SK-N-SH treated with all-trans-retinoic acid at 6 μM for 48 hours (cell line): Measurements from ENCODE around the gene TMEM219.

ENCODE experiments used
- ATAC-seq: fragments of 200-7000 bp; cut with Tn5 transposase; 3 replicates; pipeline ENCODE4 v1.9.1; 2020; ENCODE audit warnings: mild to moderate bottlenecking, moderate library complexity
- ARNTL ChIP-seq: fragments of 450-650 bp; formaldehyde crosslinking; IDR thresholded peaks from 2 replicates; pipeline ENCODE4 v1.5.0; 2020; ENCODE audit warnings: low read depth, mild to moderate bottlenecking, moderate library complexity, borderline replicate concordance
- BACH2 ChIP-seq: fragments of 250-450 bp; sonication (Bioruptor Pico); IDR thresholded peaks from 2 replicates; pipeline ENCODE4 v1.9.0; 2021; ENCODE audit warnings: mild to moderate bottlenecking, borderline replicate concordance
- CREB5 ChIP-seq: fragments of 250-450 bp; sonication (Bioruptor Pico); IDR thresholded peaks from 2 replicates; pipeline ENCODE4 v1.5.1; 2020; ENCODE audit warnings: low read depth, mild to moderate bottlenecking, moderate library complexity
- CSDC2 ChIP-seq: fragments of 250-450 bp; sonication (Bioruptor Pico); IDR thresholded peaks from 2 replicates; pipeline ENCODE4 v1.5.0; 2020; ENCODE audit warnings: mild to moderate bottlenecking, moderate library complexity
- ESRRG ChIP-seq: fragments of 250-450 bp; sonication (Bioruptor Pico); IDR thresholded peaks from 2 replicates; pipeline ENCODE4 v1.6.1; 2021; ENCODE audit warnings: mild to moderate bottlenecking
- GLIS3 ChIP-seq: fragments of 250-450 bp; sonication (Bioruptor Pico); IDR thresholded peaks from 2 replicates; pipeline ENCODE4 v1.5.0; 2020; ENCODE audit warnings: mild to moderate bottlenecking, moderate library complexity
- ISL1 ChIP-seq: fragments of 250-450 bp; sonication (Bioruptor Pico); IDR thresholded peaks from 2 replicates; pipeline ENCODE4 v2.1.2; 2022; ENCODE audit warnings: mild to moderate bottlenecking, moderate library complexity
- OSR1 ChIP-seq: fragments of 250-450 bp; sonication (Bioruptor Pico); IDR thresholded peaks from 2 replicates; pipeline ENCODE4 v1.8.0; 2022; ENCODE audit warnings: moderate library complexity, mild to moderate bottlenecking, inconsistent platforms
- PATZ1 ChIP-seq: fragments of 250-450 bp; sonication (Bioruptor Pico); IDR thresholded peaks from 2 replicates; pipeline ENCODE4 v1.8.0; 2020; ENCODE audit warnings: mild to moderate bottlenecking, moderate library complexity, borderline replicate concordance
- PPARA ChIP-seq: fragments of 250-450 bp; sonication (Bioruptor Pico); IDR thresholded peaks from 2 replicates; pipeline ENCODE4 v1.5.0; 2020; ENCODE audit warnings: mild to moderate bottlenecking, borderline replicate concordance
- RARB ChIP-seq: fragments of 250-450 bp; sonication (Bioruptor Pico); IDR thresholded peaks from 2 replicates; pipeline ENCODE4 v1.8.0; 2021; ENCODE audit warnings: mild to moderate bottlenecking, moderate library complexity
- SNAI2 ChIP-seq: fragments of 250-450 bp; sonication (Bioruptor Pico); IDR thresholded peaks from 2 replicates; pipeline ENCODE4 v1.5.0; 2020; ENCODE audit warnings: mild to moderate bottlenecking, moderate library complexity
- TCF4 ChIP-seq: fragments of 250-450 bp; sonication (Bioruptor Pico); IDR thresholded peaks from 2 replicates; pipeline ENCODE4 v1.8.0; 2021; ENCODE audit warnings: mild to moderate bottlenecking, moderate library complexity, borderline replicate concordance
- TOX ChIP-seq: fragments of 250-450 bp; sonication (Bioruptor Pico); IDR thresholded peaks from 2 replicates; pipeline ENCODE4 v1.8.0; 2021; ENCODE audit warnings: mild to moderate bottlenecking, moderate library complexity, borderline replicate concordance
- ZC3H10 ChIP-seq: fragments of 250-450 bp; sonication (Bioruptor Pico); IDR thresholded peaks from 2 replicates; pipeline ENCODE4 v1.5.1; 2021; ENCODE audit warnings: mild to moderate bottlenecking, moderate library complexity
- ZFP3 ChIP-seq: fragments of 250-450 bp; sonication (Bioruptor Pico); IDR thresholded peaks from 2 replicates; pipeline ENCODE4 v1.5.0; 2020; ENCODE audit warnings: mild to moderate bottlenecking, moderate library complexity
- ZFP30 ChIP-seq: fragments of 450-650 bp; formaldehyde crosslinking; IDR thresholded peaks from 2 replicates; pipeline ENCODE4 v1.5.0; 2022; ENCODE audit warnings: mild to moderate bottlenecking, moderate library complexity
- ZNF565 ChIP-seq: fragments of 450-650 bp; formaldehyde crosslinking; conservative IDR thresholded peaks from 2 replicates; pipeline ENCODE4 v1.5.0; 2020; ENCODE audit warnings: low read depth, mild to moderate bottlenecking, moderate library complexity
- ZNF70 ChIP-seq: fragments of 450-650 bp; formaldehyde crosslinking; IDR thresholded peaks from 2 replicates; pipeline ENCODE4 v1.5.0; 2020; ENCODE audit warnings: mild to moderate bottlenecking, moderate library complexity
- ZNF8 ChIP-seq: fragments of 450-650 bp; formaldehyde crosslinking; IDR thresholded peaks from 2 replicates; pipeline ENCODE4 v1.5.0; 2020; ENCODE audit warnings: mild to moderate bottlenecking, moderate library complexity
- TF ChIP-seq, protein P1 (sequence below): fragments of 250-450 bp; sonication (Bioruptor Pico); IDR thresholded peaks from 2 replicates; pipeline ENCODE4 v1.5.0; 2020; ENCODE audit warnings: mild to moderate bottlenecking, moderate library complexity
- TF ChIP-seq, protein P2 (sequence below): fragments of 250-450 bp; sonication (Bioruptor Pico); IDR thresholded peaks from 2 replicates; pipeline ENCODE4 v1.8.0; 2021; ENCODE audit warnings: low read depth, mild to moderate bottlenecking, moderate library complexity, borderline replicate concordance
- TF ChIP-seq, protein P3 (sequence below): fragments of 250-450 bp; sonication (Bioruptor Pico); IDR thresholded peaks from 2 replicates; pipeline ENCODE4 v1.5.1; 2021; ENCODE audit warnings: mild to moderate bottlenecking, moderate library complexity

The TMEM219 gene

DNA sequence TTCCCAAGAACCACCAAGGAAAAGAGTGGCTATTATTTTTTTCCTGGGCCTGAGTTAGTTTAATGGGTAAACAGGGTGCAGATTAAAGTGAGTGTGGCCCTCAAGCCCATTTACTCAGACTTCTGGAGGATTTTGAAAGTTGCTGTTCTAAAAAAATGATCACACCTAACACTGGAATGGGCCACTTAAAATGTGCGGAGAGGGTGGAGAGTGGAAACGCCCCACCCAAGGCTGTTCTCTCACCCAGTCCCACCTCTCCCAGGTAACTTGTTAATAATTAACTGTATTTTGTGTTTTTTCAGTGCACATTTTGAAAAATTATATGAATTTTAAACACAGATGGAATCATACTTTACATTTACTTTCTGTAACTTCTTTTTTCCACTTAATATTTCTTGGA, 28.2 kb downstream of the TMEM219 start:
- TF ChIP-seq ARNTL (CRISPR knock-in tag) (no peak), ZNF70 (CRISPR knock-in tag) (no peak), BACH2 (no peak), TOX (CRISPR knock-in tag) (no peak), PPARA (CRISPR knock-in tag) (no peak), ISL1 (CRISPR knock-in tag) (no peak), PATZ1 (CRISPR knock-in tag) (no peak), TCF4 (CRISPR knock-in tag) (no peak)
- TF ChIP-seq, protein P1, sequence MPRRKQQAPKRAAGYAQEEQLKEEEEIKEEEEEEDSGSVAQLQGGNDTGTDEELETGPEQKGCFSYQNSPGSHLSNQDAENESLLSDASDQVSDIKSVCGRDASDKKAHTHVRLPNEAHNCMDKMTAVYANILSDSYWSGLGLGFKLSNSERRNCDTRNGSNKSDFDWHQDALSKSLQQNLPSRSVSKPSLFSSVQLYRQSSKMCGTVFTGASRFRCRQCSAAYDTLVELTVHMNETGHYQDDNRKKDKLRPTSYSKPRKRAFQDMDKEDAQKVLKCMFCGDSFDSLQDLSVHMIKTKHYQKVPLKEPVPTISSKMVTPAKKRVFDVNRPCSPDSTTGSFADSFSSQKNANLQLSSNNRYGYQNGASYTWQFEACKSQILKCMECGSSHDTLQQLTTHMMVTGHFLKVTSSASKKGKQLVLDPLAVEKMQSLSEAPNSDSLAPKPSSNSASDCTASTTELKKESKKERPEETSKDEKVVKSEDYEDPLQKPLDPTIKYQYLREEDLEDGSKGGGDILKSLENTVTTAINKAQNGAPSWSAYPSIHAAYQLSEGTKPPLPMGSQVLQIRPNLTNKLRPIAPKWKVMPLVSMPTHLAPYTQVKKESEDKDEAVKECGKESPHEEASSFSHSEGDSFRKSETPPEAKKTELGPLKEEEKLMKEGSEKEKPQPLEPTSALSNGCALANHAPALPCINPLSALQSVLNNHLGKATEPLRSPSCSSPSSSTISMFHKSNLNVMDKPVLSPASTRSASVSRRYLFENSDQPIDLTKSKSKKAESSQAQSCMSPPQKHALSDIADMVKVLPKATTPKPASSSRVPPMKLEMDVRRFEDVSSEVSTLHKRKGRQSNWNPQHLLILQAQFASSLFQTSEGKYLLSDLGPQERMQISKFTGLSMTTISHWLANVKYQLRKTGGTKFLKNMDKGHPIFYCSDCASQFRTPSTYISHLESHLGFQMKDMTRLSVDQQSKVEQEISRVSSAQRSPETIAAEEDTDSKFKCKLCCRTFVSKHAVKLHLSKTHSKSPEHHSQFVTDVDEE (CRISPR knock-in tag) = no peak
- no peak for ATAC-seq

DNA sequence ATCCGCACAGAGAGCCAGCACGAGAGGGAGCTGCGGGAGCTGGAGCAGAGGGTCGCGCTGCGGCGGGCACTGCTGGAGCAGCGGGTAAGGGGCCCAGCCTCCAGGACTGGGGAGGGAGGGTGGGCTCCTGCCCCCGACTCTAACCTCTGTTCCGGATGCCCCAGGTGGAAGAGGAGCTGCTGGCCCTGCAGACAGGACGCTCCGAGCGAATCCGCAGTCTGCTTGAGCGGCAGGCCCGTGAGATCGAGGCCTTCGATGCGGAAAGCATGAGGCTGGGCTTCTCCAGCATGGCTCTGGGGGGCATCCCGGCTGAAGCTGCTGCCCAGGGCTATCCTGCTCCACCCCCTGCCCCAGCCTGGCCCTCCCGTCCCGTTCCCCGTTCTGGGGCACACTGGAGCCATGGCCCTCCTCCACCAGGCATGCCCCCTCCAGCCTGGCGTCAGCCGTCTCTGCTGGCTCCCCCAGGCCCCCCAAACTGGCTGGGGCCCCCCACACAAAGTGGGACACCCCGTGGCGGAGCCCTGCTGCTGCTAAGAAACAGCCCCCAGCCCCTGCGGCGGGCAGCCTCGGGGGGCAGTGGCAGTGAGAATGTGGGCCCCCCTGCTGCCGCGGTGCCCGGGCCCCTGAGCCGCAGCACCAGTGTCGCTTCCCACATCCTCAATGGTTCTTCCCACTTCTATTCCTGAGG, 29.1 kb downstream of the TMEM219 start:
- no peak for ATAC-seq
- no peak for TF ChIP-seq ZFP30 (CRISPR knock-in tag)
- TF ChIP-seq, all 23 proteins: peak for 0

DNA sequence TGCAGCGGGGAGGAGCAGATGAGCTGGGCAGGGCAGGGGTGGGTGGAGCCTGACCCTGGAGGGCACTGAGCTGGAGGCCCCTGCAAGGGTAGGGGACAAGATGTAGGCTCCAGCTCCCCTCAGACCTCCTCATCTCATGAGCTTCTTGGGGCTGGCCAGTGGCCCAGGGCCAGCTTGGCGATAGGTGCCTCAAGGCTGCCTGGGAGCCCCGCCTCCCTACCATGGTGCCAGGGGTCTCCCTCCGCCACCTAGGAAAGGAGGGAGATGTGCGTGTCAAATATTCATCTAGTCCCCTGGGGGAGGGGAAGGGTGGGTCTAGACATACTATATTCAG, 29.7 kb downstream of the TMEM219 start:
- TF ChIP-seq ZC3H10 = no peak
- no peak for TF ChIP-seq SNAI2 (CRISPR knock-in tag)
- TF ChIP-seq CSDC2 (CRISPR knock-in tag) = no peak
- TF ChIP-seq ZFP3 = no peak
- TF ChIP-seq OSR1 (CRISPR knock-in tag) = no peak
- TF ChIP-seq PPARA (CRISPR knock-in tag) = no peak
- no peak for TF ChIP-seq ZFP30 (CRISPR knock-in tag)
- no peak for TF ChIP-seq GLIS3 (CRISPR knock-in tag)
- no peak for TF ChIP-seq RARB (CRISPR knock-in tag)
- no peak for TF ChIP-seq ARNTL (CRISPR knock-in tag)
- TF ChIP-seq BACH2 = no peak
- ATAC-seq = no peak

- TF ChIP-seq GLIS3 (CRISPR knock-in tag) = no peak
- TF ChIP-seq, protein P2, sequence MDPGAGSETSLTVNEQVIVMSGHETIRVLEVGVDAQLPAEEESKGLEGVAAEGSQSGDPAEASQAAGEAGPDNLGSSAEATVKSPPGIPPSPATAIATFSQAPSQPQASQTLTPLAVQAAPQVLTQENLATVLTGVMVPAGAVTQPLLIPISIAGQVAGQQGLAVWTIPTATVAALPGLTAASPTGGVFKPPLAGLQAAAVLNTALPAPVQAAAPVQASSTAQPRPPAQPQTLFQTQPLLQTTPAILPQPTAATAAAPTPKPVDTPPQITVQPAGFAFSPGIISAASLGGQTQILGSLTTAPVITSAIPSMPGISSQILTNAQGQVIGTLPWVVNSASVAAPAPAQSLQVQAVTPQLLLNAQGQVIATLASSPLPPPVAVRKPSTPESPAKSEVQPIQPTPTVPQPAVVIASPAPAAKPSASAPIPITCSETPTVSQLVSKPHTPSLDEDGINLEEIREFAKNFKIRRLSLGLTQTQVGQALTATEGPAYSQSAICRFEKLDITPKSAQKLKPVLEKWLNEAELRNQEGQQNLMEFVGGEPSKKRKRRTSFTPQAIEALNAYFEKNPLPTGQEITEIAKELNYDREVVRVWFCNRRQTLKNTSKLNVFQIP = no peak
- TF ChIP-seq ZNF70 (CRISPR knock-in tag) = no peak
- TF ChIP-seq, protein P3, sequence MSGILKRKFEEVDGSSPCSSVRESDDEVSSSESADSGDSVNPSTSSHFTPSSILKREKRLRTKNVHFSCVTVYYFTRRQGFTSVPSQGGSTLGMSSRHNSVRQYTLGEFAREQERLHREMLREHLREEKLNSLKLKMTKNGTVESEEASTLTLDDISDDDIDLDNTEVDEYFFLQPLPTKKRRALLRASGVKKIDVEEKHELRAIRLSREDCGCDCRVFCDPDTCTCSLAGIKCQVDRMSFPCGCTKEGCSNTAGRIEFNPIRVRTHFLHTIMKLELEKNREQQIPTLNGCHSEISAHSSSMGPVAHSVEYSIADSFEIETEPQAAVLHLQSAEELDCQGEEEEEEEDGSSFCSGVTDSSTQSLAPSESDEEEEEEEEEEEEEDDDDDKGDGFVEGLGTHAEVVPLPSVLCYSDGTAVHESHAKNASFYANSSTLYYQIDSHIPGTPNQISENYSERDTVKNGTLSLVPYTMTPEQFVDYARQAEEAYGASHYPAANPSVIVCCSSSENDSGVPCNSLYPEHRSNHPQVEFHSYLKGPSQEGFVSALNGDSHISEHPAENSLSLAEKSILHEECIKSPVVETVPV (CRISPR knock-in tag) = no peak
- no peak for TF ChIP-seq CREB5 (CRISPR knock-in tag)
- TF ChIP-seq, protein P1 (CRISPR knock-in tag) = no peak
- no peak for TF ChIP-seq ZC3H10
- no peak for TF ChIP-seq ZNF565
- no peak for TF ChIP-seq ZFP3
- TF ChIP-seq ISL1 (CRISPR knock-in tag) = no peak
- TF ChIP-seq SNAI2 (CRISPR knock-in tag) = no peak
- no peak for TF ChIP-seq ZNF8
- TF ChIP-seq ESRRG (CRISPR knock-in tag) = no peak
- no peak for TF ChIP-seq RARB (CRISPR knock-in tag)
- TF ChIP-seq PPARA (CRISPR knock-in tag) = no peak
- no peak for TF ChIP-seq ZFP30 (CRISPR knock-in tag)
- ATAC-seq = no peak
Measured at GRCh38 chr16:29992344-29992967, 30.6 kb downstream of the TMEM219 start.
